GM12878 (cell line): Measurements from ENCODE around the gene TNFSF9. TPM values are rescaled to one million over a fixed set of nuclear protein-coding genes. Genes with fewer than 3 reads are reported as not detected.

Source experiments
- ATAC-seq: fragments of 200-7000 bp; cut with Tn5 transposase; 3 replicates; pipeline ENCODE4 v1.9.1; 2020; ENCODE audit warnings: mild to moderate bottlenecking, moderate library complexity
- BruUV-seq: library from RNA; stranded (reverse); fragments of 400-500 nt; replicated peaks from 2 replicates; lab custom pipeline; 2021; lab: Mats Ljungman, UMichigan
- CTCF ChIA-PET: fragments of 300-600 bp; sonication (Branson Sonifier 250); formaldehyde crosslinking; extraction: SDS; loops from one replicate; lab custom pipeline; 2021; ENCODE audit warnings: inconsistent platforms; lab: Yijun Ruan, JAX
- POLR2A ChIA-PET: fragments of 350-600 bp; formaldehyde crosslinking; extraction: SDS; loops from one replicate; lab custom pipeline; 2021; ENCODE audit warnings: inconsistent platforms; lab: Charles Lee
- RAD21 ChIA-PET: fragments of 300-600 bp; sonication (Branson Sonifier 250); formaldehyde crosslinking; loops from one replicate; lab custom pipeline; 2023; ENCODE audit warnings: antibody characterized with exemption; ENCODE audit not compliant: unreplicated experiment; lab: Charles Lee
- SMC1A ChIA-PET: fragments of 300-600 bp; sonication (Branson Sonifier 250); formaldehyde crosslinking; loops from one replicate; lab custom pipeline; 2023; ENCODE audit not compliant: unreplicated experiment, uncharacterized antibody; lab: Charles Lee
- DNase-seq: peaks from one replicate; pipeline ENCODE4 v3.0.0-alpha.2; 2011; ENCODE audit warnings: low read depth, low spot score
- FAIRE-seq: peaks from 3 replicates; lab custom pipeline; 2011; peaks lifted over from hg19 to GRCh38; lab: Jason Lieb, UNC
- H2AFZ ChIP-seq: 2 replicates; pipeline ENCODE4 v1.6.0; 2011; ENCODE audit warnings: low read depth, low read length, control low read depth; ENCODE audit not compliant: control insufficient read depth
- H3K27ac ChIP-seq: 2 replicates; pipeline ENCODE4 v1.5.1; 2011; ENCODE audit warnings: control low read depth; ENCODE audit not compliant: control insufficient read depth, insufficient read depth
- H3K27me3 ChIP-seq, 2 experiments: replicated peaks in 1 of 2; 2 replicates each; pipeline versions ENCODE4 v1.6.0 to v1.6.1; 2011; ENCODE audit warnings: low read length in 1 of 2; ENCODE audit not compliant: control insufficient read depth in 2 of 2, insufficient read depth in 2 of 2
- H3K36me3 ChIP-seq, 2 experiments: 2 replicates each; pipeline ENCODE4 v1.5.1; 2011; ENCODE audit warnings: low read length in 1 of 2; ENCODE audit not compliant: control insufficient read depth in 2 of 2, insufficient read depth in 2 of 2
- H3K4me1 ChIP-seq: 2 replicates; pipeline ENCODE4 v1.6.1; 2011; ENCODE audit warnings: mild to moderate bottlenecking, low read length, moderate library complexity, mixed read lengths; ENCODE audit not compliant: control insufficient read depth, insufficient read depth
- H3K4me2 ChIP-seq: 2 replicates; pipeline ENCODE4 v1.6.0; 2011; ENCODE audit warnings: control low read depth; ENCODE audit not compliant: control insufficient read depth, insufficient read depth
- H3K4me3 ChIP-seq: fragments of 200-600 bp; sonication (generic); 2 replicates; pipeline ENCODE4 v1.5.1; 2016
- H3K79me2 ChIP-seq: 2 replicates; pipeline ENCODE4 v1.6.0; 2011; ENCODE audit warnings: low read length; ENCODE audit not compliant: control insufficient read depth, insufficient read depth
- H3K9ac ChIP-seq: 2 replicates; pipeline ENCODE4 v1.8.0; 2011; ENCODE audit warnings: low read length, control low read depth, mixed read lengths; ENCODE audit not compliant: control insufficient read depth, insufficient read depth
- H3K9me3 ChIP-seq: replicated peaks from 3 replicates; pipeline ENCODE4 v1.5.1; 2011; ENCODE audit warnings: mild to moderate bottlenecking, low read length; ENCODE audit not compliant: control insufficient read depth, insufficient read depth
- H4K20me1 ChIP-seq: 2 replicates; pipeline ENCODE4 v1.6.0; 2011; ENCODE audit not compliant: control insufficient read depth, insufficient read depth
- CHD1 ChIP-seq: IDR thresholded peaks from 2 replicates; pipeline ENCODE4 v1.6.1; 2012; ENCODE audit warnings: low read depth, low read length, improper control_type of control experiment
- FOS ChIP-seq: IDR thresholded peaks from 3 replicates; pipeline ENCODE4 v1.6.1; 2011; ENCODE audit warnings: borderline replicate concordance; ENCODE audit not compliant: insufficient read length; ENCODE audit errors: extremely low read depth
- JUND ChIP-seq: IDR thresholded peaks from 2 replicates; pipeline ENCODE4 v1.6.1; 2012; ENCODE audit warnings: low read depth, mild to moderate bottlenecking, low read length, improper control_type of control experiment, moderate library complexity
- LARP7 ChIP-seq: fragments of 450-650 bp; IDR thresholded peaks from 2 replicates; pipeline ENCODE4 v1.6.1; 2017; ENCODE audit warnings: mild to moderate bottlenecking
- NBN ChIP-seq: fragments of 450-650 bp; IDR thresholded peaks from 2 replicates; pipeline ENCODE4 v1.6.1; 2016
- NFYB ChIP-seq: IDR thresholded peaks from 2 replicates; pipeline ENCODE4 v1.6.1; 2011; ENCODE audit warnings: low read depth, mild to moderate bottlenecking, low read length, improper control_type of control experiment, moderate library complexity; ENCODE audit not compliant: insufficient read depth
- PBX3 ChIP-seq: IDR thresholded peaks from 2 replicates; pipeline ENCODE4 v1.6.1; 2011; ENCODE audit warnings: mild to moderate bottlenecking, low read depth, low read length, moderate library complexity; ENCODE audit not compliant: insufficient replicate concordance
- RCOR1 ChIP-seq: conservative IDR thresholded peaks from 2 replicates; pipeline ENCODE4 v1.6.1; 2012; ENCODE audit warnings: low read depth, low read length, improper control_type of control experiment
- RFX5 ChIP-seq: IDR thresholded peaks from 2 replicates; pipeline ENCODE4 v1.6.1; 2011; ENCODE audit warnings: low read depth, low read length, improper control_type of control experiment
- SMAD1 ChIP-seq: fragments of 450-650 bp; IDR thresholded peaks from 2 replicates; pipeline ENCODE4 v1.6.1; 2018; ENCODE audit warnings: mild to moderate bottlenecking, low read depth; ENCODE audit not compliant: partially characterized antibody
- SPI1 ChIP-seq: IDR thresholded peaks from 2 replicates; pipeline ENCODE4 v1.6.1; 2011; ENCODE audit warnings: low read depth, mild to moderate bottlenecking, low read length, moderate library complexity, borderline replicate concordance; ENCODE audit not compliant: insufficient read depth
- TCF7 ChIP-seq: IDR thresholded peaks from 2 replicates; pipeline ENCODE4 v1.6.1; 2014; ENCODE audit warnings: antibody characterized with exemption, borderline replicate concordance
- WGBS: methylation state at CpG from one replicate; pipeline ENCODE4 v1.1.6; 2016; ENCODE audit warnings: low lambda C conversion rate; ENCODE audit not compliant: insufficient replicate concordance, insufficient coverage; ENCODE audit errors: missing lambda C conversion rate; 5-methylcytosine and 5-hydroxymethylcytosine counted together
- in situ Hi-C: fragments of 300-500 bp; cut with MboI; formaldehyde crosslinking; loops from 9 replicates; pipeline ENCODE4 v1.14.3; 2018; ENCODE audit warnings: mixed read lengths
- intact Hi-C: fragments of 100-400 bp; cut with micrococcal nuclease; formaldehyde crosslinking; loops from one replicate; pipeline ENCODE4 v1.14.2; 2022; ENCODE audit not compliant: unreplicated experiment
- polyA plus RNA-seq, 11 experiments: library from polyadenylated mRNA; depleted of rRNA in 4 of 11; unstranded in 6 of 11; stranded (reverse) in 5 of 11; fragments of >200 nt; fragmentation: Nextera tagmentation in 4 of 11; fragmentation: Illumina TruSeq in 1 of 11; extraction: Ambion mirVana in 4 of 11; extraction: Trizol in 1 of 11; gene quantifications; 1 replicate in 1 of 11; 2 replicates in 10 of 11; pipeline versions ENCODE4 v1.2.1 to v1.2.3, GENCODE V29; 2011 to 2016; ENCODE audit warnings: inconsistent platforms in 2 of 11, missing spikeins in 2 of 11, low read depth in 1 of 11
- total RNA-seq, 4 experiments: library from RNA; depleted of rRNA in 3 of 4; stranded (reverse); fragments of >200 nt in 3 of 4; fragmentation: Illumina TruSeq in 1 of 4; extraction: Trizol in 1 of 4; gene quantifications; 2 replicates each; pipeline versions ENCODE4 v1.2.1 to v1.2.3, GENCODE V29; 2013 to 2021
- TF ChIP-seq, protein P1 (sequence below): fragments of 450-650 bp; IDR thresholded peaks from 2 replicates; pipeline ENCODE4 v1.6.1; 2017; ENCODE audit warnings: antibody characterized with exemption, mild to moderate bottlenecking, moderate library complexity

TNFSF9 gene
- total and polyA plus RNA-seq, 10 of the 15 experiments (the other 5 are each of a cell fraction or from before 2014, with no cell fraction given): 6.2 to 75.3 (median 22.1) TPM

DNA sequence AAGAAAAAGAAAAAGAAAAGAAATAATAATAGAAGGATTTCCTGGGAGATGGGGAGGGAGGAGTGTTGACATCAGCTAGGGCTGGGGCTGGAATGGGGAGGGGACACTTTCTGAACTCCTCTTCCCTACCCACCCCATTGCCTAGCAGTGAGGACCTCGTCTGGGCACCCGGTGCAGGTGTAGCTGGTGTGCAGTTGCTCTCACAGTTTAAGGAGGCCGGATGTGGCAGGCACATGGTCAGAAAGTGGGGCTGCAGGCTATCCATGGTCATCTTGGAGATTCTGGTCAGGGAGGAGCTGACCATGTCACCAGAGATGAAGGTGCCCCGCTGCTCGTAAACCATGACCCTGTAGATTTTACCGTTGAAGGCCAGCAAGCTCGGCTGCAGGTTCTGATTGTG, 20.2 kb upstream of the TNFSF9 start:
- H3K27ac ChIP-seq: no peak overlapping the region
- DNase-seq: no peak
- H3K9ac ChIP-seq: no peak overlapping the region
- H4K20me1 ChIP-seq: no peaks in the 10 kb centered on the region
- no peak for ATAC-seq
- no peak overlapping the region for H2AFZ ChIP-seq
- no peak overlapping the region for H3K4me2 ChIP-seq
- POLR2A ChIA-PET: no interaction called here
- no peaks in the 10 kb centered on the region for H3K27me3 ChIP-seq
- H3K9me3 ChIP-seq: no peaks in the 10 kb centered on the region
- H3K4me3 ChIP-seq: no peak overlapping the region
- no peaks in the 10 kb centered on the region for H3K79me2 ChIP-seq
- BruUV-seq: no TSS peak
- WGBS: 69% methylated on average over 7 of the region's 7 CpGs
- RAD21 ChIA-PET: no interaction called here
- CTCF ChIA-PET: interaction anchor here (1.5 kb wide), 1 partner anchor 353 kb away, joined by 4 read pairs; no protein-coding TSS in a partner anchor
- SMC1A ChIA-PET: interaction anchor here (0.8 to 0.9 kb wide), 2 partner anchors 13 to 233 kb away, joined by 3 read pairs; no protein-coding TSS in a partner anchor
- no peaks in the 10 kb centered on the region for H3K36me3 ChIP-seq
- H3K4me1 ChIP-seq: 0 out of 2 replicates have a peak, but pooled peaks cover 3% of the 10 kb centered on the region
- intact Hi-C loops: no loop called here
- TF ChIP-seq RFX5 (no peak), SPI1 (no peak), NFYB (no peak), JUND (no peak), CHD1 (no peak), SMAD1 (no peak), FOS (no peak), LARP7 (no peak), TCF7 (no peak), RCOR1 (no peak), PBX3 (no peak), NBN (no peak)
- TF ChIP-seq, protein P1, sequence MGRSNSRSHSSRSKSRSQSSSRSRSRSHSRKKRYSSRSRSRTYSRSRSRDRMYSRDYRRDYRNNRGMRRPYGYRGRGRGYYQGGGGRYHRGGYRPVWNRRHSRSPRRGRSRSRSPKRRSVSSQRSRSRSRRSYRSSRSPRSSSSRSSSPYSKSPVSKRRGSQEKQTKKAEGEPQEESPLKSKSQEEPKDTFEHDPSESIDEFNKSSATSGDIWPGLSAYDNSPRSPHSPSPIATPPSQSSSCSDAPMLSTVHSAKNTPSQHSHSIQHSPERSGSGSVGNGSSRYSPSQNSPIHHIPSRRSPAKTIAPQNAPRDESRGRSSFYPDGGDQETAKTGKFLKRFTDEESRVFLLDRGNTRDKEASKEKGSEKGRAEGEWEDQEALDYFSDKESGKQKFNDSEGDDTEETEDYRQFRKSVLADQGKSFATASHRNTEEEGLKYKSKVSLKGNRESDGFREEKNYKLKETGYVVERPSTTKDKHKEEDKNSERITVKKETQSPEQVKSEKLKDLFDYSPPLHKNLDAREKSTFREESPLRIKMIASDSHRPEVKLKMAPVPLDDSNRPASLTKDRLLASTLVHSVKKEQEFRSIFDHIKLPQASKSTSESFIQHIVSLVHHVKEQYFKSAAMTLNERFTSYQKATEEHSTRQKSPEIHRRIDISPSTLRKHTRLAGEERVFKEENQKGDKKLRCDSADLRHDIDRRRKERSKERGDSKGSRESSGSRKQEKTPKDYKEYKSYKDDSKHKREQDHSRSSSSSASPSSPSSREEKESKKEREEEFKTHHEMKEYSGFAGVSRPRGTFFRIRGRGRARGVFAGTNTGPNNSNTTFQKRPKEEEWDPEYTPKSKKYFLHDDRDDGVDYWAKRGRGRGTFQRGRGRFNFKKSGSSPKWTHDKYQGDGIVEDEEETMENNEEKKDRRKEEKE: no peak
- TF ChIP-seq, all 136 proteins: peak for 0
- FAIRE-seq: no peak
- in situ Hi-C loops: no loop called here
